RPMI7951 (cell line): ENCODE measurements around the gene MZB1. TPM values are rescaled to one million over a fixed set of nuclear protein-coding genes. Genes with fewer than 3 reads are reported as not detected.
"Not testable (repeated sequence)": the region's sequence is repeated elsewhere in the genome, so short reads cannot be mapped to it uniquely, and the experiment has no call there.

Experiments
- DNase-seq: peaks from one replicate; pipeline ENCODE4 v3.0.0-alpha.2; 2012; ENCODE audit warnings: low read depth
- total RNA-seq: library from RNA; depleted of rRNA; stranded (reverse); fragments of >200 nt; shearing (Covaris generic); gene quantifications from 2 replicates; pipeline ENCODE4 v1.2.3, GENCODE V29; 2014

MZB1 gene
- total RNA-seq, 1 experiment from 2014 or later, result not detected

- no peak for DNase-seq
Observed at GRCh38 chr5:139378101-139378825, 11.4 kb downstream of the MZB1 start.

- DNase-seq, result no peak
Observed at GRCh38 chr5:139377226-139377625, 12.5 kb downstream of the MZB1 start.

- no peak for DNase-seq
Observed at GRCh38 chr5:139376364-139376763, 13.3 kb downstream of the MZB1 start.

- no peak for DNase-seq
Observed at GRCh38 chr5:139374909-139375308, 14.8 kb downstream of the MZB1 start.

GRCh38 chr5:139371482-139372435 lies 18.0 kb downstream of the MZB1 start:
- DNase-seq, result no peak

GRCh38 chr5:139369181-139369580 lies 20.5 kb downstream of the MZB1 start:
- no peak for DNase-seq

GRCh38 chr5:139368613-139369012 lies 21.1 kb downstream of the MZB1 start:
- DNase-seq, result no peak

GRCh38 chr5:139364466-139364865 lies 25.2 kb downstream of the MZB1 start:
- no peak for DNase-seq

- DNase-seq, result no peak
Observed at GRCh38 chr5:139363937-139364336, 25.8 kb downstream of the MZB1 start.

- no peak for DNase-seq
Observed at GRCh38 chr5:139361835-139362429, 27.8 kb downstream of the MZB1 start.

- no peak for DNase-seq
Observed at GRCh38 chr5:139360384-139360783, 29.3 kb downstream of the MZB1 start.

- no peak for DNase-seq
Observed at GRCh38 chr5:139358064-139358463, 31.6 kb downstream of the MZB1 start.

- DNase-seq, result not testable (repeated sequence)
Observed at GRCh38 chr5:139355900-139356299, 33.8 kb downstream of the MZB1 start.

- DNase-seq, result no peak
Observed at GRCh38 chr5:139354186-139354585, 35.5 kb downstream of the MZB1 start.

- DNase-seq, result not testable (repeated sequence)
Observed at GRCh38 chr5:139347863-139348262, 41.9 kb downstream of the MZB1 start.

GRCh38 chr5:139345442-139345841 lies 44.3 kb downstream of the MZB1 start:
- not testable (repeated sequence) for DNase-seq

- DNase-seq, result no peak
Observed at GRCh38 chr5:139344177-139344576, 45.5 kb downstream of the MZB1 start.

GRCh38 chr5:139343476-139343875 lies 46.2 kb downstream of the MZB1 start:
- no peak for DNase-seq

- no peak for DNase-seq
Observed at GRCh38 chr5:139342423-139342723, 47.3 kb downstream of the MZB1 start.

GRCh38 chr5:139341689-139342422 lies 47.9 kb downstream of the MZB1 start, which contains the start of gene PAIP2:
Gene PAIP2, plus strand, starts transcription at chr5:139341854. Its CDS starts 21,931 bp downstream, at chr5:139363785.
- DNase-seq, result peak; percentile 95

GRCh38 chr5:139341187-139341688 lies 48.5 kb downstream of the MZB1 start:
- no peak for DNase-seq

- DNase-seq, result peak; percentile 13
Observed at GRCh38 chr5:139340051-139340450, 49.7 kb downstream of the MZB1 start.
